Measurements from ENCODE around the gene APBB1IP. TPM values are rescaled to one million over a fixed set of nuclear protein-coding genes. Genes with fewer than 3 reads are reported as not detected.
"Not testable (repeated sequence)": the region's sequence is repeated elsewhere in the genome, so short reads cannot be mapped to it uniquely, and the experiment has no call there.

The APBB1IP gene
- total RNA-seq, 1 donor from 2014 or later, result not detected

DNA sequence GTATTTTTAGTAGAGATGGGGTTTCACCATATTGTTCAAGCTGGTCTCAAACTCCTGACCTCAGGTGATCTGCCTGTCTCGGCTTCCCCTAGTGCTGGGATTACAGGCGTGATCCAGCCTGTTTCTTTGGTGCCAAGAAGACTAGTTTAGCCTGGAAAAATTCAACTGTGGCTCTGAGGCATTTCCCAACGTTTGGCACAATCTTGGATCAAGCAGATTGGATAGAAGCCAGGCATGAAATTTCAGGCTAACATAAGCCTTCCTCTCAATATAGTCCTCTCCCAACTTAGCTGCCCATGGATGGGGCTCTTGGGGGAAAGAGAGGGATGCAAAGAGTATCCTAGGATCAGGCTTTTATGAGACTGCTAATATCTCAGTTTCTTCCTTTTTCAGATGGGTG is 53.8 kb downstream of the APBB1IP start:
- Histone ChIP-seq H3K9me3 (ENCODE audit: low read depth) (no peaks in the 10 kb centered on the region), H2AFZ (replicated peaks) (no peak overlapping the region), H3K36me3 (no peaks in the 10 kb centered on the region), H3K79me2 (ENCODE audit: low read depth) (no peaks in the 10 kb centered on the region), H3K27ac (no peak overlapping the region), H3K4me1 (no peaks in the 10 kb centered on the region), H4K20me1 (ENCODE audit: low read depth) (no peaks in the 10 kb centered on the region), H3K4me2 (no peak overlapping the region), H3K9ac (no peak overlapping the region), H3K4me3 (no peak overlapping the region), H3F3A (ENCODE audit: low read depth) (no peaks in the 10 kb centered on the region), H3K27me3 (no peaks in the 10 kb centered on the region)
- peaks cover 8% of the 10 kb centered on the region for H3K4me1 Mint-ChIP-seq
- no peaks in the 10 kb centered on the region for H3K9me3 Mint-ChIP-seq
- no peak overlapping the region for H3K27ac Mint-ChIP-seq
- no peaks in the 10 kb centered on the region for H3K36me3 Mint-ChIP-seq
- no peak overlapping the region for H3K4me3 Mint-ChIP-seq
- DNase-seq (ENCODE audit: low spot score), result no peak
- TF ChIP-seq EZH2 (IDR thresholded peaks at IDR 0.05) (no peak), CTCF (IDR thresholded peaks at IDR 0.05) (no peak), EZH2phosphoT487 (IDR thresholded peaks at IDR 0.05) (no peak)
- H3K27me3 Mint-ChIP-seq (ENCODE audit: insufficient read depth, low read depth), result peaks cover 2% of the 10 kb centered on the region

- H3K9me3 Mint-ChIP-seq; H3K4me3 Mint-ChIP-seq; H3K27ac ChIP-seq; H3K79me2 ChIP-seq (ENCODE audit: low read depth); H3K9me3 ChIP-seq (ENCODE audit: low read depth); H3K4me1 Mint-ChIP-seq; H3K27me3 ChIP-seq; H3K27me3 Mint-ChIP-seq (ENCODE audit: insufficient read depth, low read depth); DNase-seq (ENCODE audit: low spot score); H3K4me1 ChIP-seq; H3K9ac ChIP-seq; H3K4me2 ChIP-seq; H3K4me3 ChIP-seq; H3K36me3 ChIP-seq; H4K20me1 ChIP-seq (ENCODE audit: low read depth); H3K27ac Mint-ChIP-seq; H3F3A ChIP-seq (ENCODE audit: low read depth); H3K36me3 Mint-ChIP-seq; H2AFZ ChIP-seq (replicated peaks): not testable (repeated sequence)
Observed at GRCh38 chr10:26492725-26493124, 54.6 kb downstream of the APBB1IP start.

GRCh38 chr10:26494018-26494417 is 55.9 kb downstream of the APBB1IP start:
- Mint-ChIP-seq H3K27ac (no peak overlapping the region), H3K4me3 (no peak overlapping the region), H3K27me3 (ENCODE audit: insufficient read depth, low read depth) (peaks cover 2% of the 10 kb centered on the region), H3K9me3 (no peaks in the 10 kb centered on the region), H3K36me3 (no peaks in the 10 kb centered on the region), H3K4me1 (peaks cover 4% of the 10 kb centered on the region)
- Histone ChIP-seq H3K79me2 (ENCODE audit: low read depth) (no peaks in the 10 kb centered on the region), H3K4me1 (no peaks in the 10 kb centered on the region), H2AFZ (replicated peaks) (no peak overlapping the region), H3K27ac (no peak overlapping the region), H3K36me3 (no peaks in the 10 kb centered on the region), H3K9ac (no peak overlapping the region), H3K9me3 (ENCODE audit: low read depth) (no peaks in the 10 kb centered on the region), H4K20me1 (ENCODE audit: low read depth) (no peaks in the 10 kb centered on the region), H3K27me3 (no peaks in the 10 kb centered on the region), H3K4me3 (no peak overlapping the region), H3K4me2 (no peak overlapping the region), H3F3A (ENCODE audit: low read depth) (no peaks in the 10 kb centered on the region)
- no peak for TF ChIP-seq EZH2phosphoT487 (IDR thresholded peaks at IDR 0.05)
- TF ChIP-seq EZH2 (IDR thresholded peaks at IDR 0.05), result no peak
- no peak for TF ChIP-seq CTCF (IDR thresholded peaks at IDR 0.05)
- DNase-seq (ENCODE audit: low spot score), result no peak

DNA sequence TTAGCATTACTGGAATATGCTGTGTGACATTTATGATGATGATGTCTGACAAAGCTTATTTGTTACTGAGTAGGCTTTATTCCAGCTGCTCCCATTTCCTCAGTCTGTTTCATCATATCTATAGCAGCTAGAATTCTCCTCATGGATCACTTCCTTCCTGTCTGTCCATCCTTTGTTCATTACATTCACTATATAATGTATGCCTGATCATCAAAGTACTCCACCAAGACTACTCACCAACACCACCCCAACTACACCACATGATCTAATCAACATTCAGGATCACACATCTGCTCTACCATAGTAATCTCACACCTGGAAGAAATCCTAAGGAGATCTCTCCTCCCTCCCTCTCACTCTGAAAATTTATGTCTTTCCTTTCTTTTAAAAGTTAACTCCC is 61.3 kb downstream of the APBB1IP start:
- no peaks in the 10 kb centered on the region for H3K9me3 Mint-ChIP-seq
- Histone ChIP-seq H3K4me1 (no peaks in the 10 kb centered on the region), H3K79me2 (ENCODE audit: low read depth) (no peaks in the 10 kb centered on the region), H3K27ac (no peak overlapping the region), H3K36me3 (no peaks in the 10 kb centered on the region), H2AFZ (replicated peaks) (no peak overlapping the region), H3K9me3 (ENCODE audit: low read depth) (no peaks in the 10 kb centered on the region), H3F3A (ENCODE audit: low read depth) (no peaks in the 10 kb centered on the region), H3K27me3 (no peaks in the 10 kb centered on the region), H3K9ac (no peak overlapping the region), H3K4me3 (no peak overlapping the region), H4K20me1 (ENCODE audit: low read depth) (no peaks in the 10 kb centered on the region), H3K4me2 (no peak overlapping the region)
- no peak overlapping the region for H3K4me3 Mint-ChIP-seq
- no peak for DNase-seq (ENCODE audit: low spot score)
- H3K4me1 Mint-ChIP-seq, result no peaks in the 10 kb centered on the region
- no peak overlapping the region for H3K27ac Mint-ChIP-seq
- TF ChIP-seq EZH2 (IDR thresholded peaks at IDR 0.05) (no peak), CTCF (IDR thresholded peaks at IDR 0.05) (no peak), EZH2phosphoT487 (IDR thresholded peaks at IDR 0.05) (no peak)
- H3K36me3 Mint-ChIP-seq, result no peaks in the 10 kb centered on the region
- peaks cover 6% of the 10 kb centered on the region for H3K27me3 Mint-ChIP-seq (ENCODE audit: insufficient read depth, low read depth)
